ENCODE data around the gene SLC6A3.
A peak's percentile ranks its signal among the peaks of the same experiment; 100 is the strongest.

- TF ChIP-seq HMG20A (CRISPR knock-in tag; conservative IDR thresholded peaks at IDR 0.05) = no peak
- peak; percentile 94 for TF ChIP-seq RBBP5 (IDR thresholded peaks at IDR 0.05; ENCODE audit: borderline replicate concordance, insufficient read depth, low read length, poor library complexity, severe bottlenecking)
- no peak for TF ChIP-seq MAFF (IDR thresholded peaks at IDR 0.05; ENCODE audit: low read length)
- TF ChIP-seq POLR2AphosphoS5 (IDR thresholded peaks at IDR 0.05; ENCODE audit: control insufficient read depth, insufficient read depth, low read depth, low read length) = peak; percentile 80
- TF ChIP-seq PREB (CRISPR knock-in tag; IDR thresholded peaks at IDR 0.05) = no peak
- no peak for TF ChIP-seq ARID3A (IDR thresholded peaks at IDR 0.05; ENCODE audit: borderline replicate concordance, low read depth, low read length)
- no peak for TF ChIP-seq BRCA1 (IDR thresholded peaks at IDR 0.05)
- no peak for TF ChIP-seq BRCA1 (CRISPR knock-in tag; IDR thresholded peaks at IDR 0.05)
- TF ChIP-seq, protein P1, sequence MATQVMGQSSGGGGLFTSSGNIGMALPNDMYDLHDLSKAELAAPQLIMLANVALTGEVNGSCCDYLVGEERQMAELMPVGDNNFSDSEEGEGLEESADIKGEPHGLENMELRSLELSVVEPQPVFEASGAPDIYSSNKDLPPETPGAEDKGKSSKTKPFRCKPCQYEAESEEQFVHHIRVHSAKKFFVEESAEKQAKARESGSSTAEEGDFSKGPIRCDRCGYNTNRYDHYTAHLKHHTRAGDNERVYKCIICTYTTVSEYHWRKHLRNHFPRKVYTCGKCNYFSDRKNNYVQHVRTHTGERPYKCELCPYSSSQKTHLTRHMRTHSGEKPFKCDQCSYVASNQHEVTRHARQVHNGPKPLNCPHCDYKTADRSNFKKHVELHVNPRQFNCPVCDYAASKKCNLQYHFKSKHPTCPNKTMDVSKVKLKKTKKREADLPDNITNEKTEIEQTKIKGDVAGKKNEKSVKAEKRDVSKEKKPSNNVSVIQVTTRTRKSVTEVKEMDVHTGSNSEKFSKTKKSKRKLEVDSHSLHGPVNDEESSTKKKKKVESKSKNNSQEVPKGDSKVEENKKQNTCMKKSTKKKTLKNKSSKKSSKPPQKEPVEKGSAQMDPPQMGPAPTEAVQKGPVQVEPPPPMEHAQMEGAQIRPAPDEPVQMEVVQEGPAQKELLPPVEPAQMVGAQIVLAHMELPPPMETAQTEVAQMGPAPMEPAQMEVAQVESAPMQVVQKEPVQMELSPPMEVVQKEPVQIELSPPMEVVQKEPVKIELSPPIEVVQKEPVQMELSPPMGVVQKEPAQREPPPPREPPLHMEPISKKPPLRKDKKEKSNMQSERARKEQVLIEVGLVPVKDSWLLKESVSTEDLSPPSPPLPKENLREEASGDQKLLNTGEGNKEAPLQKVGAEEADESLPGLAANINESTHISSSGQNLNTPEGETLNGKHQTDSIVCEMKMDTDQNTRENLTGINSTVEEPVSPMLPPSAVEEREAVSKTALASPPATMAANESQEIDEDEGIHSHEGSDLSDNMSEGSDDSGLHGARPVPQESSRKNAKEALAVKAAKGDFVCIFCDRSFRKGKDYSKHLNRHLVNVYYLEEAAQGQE (IDR thresholded peaks at IDR 0.05; ENCODE audit: borderline replicate concordance) = no peak
- TF ChIP-seq, protein P1 (CRISPR knock-in tag; IDR thresholded peaks at IDR 0.05; ENCODE audit: low read depth) = no peak
Observed at GRCh38 chr5:1344975-1345838, 100.0 kb downstream of the SLC6A3 start, which contains the start of gene CLPTM1L.
